Activated CD8-positive, alpha-beta memory T cell treated with anti-CD3 and anti-CD28 coated beads, Interleukin-2, amount 50 U/mL, for 1 hour (primary cell): ENCODE measurements around the gene PORCN.
"Not testable (repeated sequence)": the region's sequence is repeated elsewhere in the genome, so short reads cannot be mapped to it uniquely, and the experiment has no call there.

Experiments
- DNase-seq: peaks from one replicate; pipeline ENCODE4 v3.0.0-alpha.2; 2020; ENCODE audit errors: extremely low read depth

PORCN gene

GRCh38 chrX:48512371-48512935 is 3.7 kb downstream of the PORCN start:
- no peak for DNase-seq

- DNase-seq: no peak
Observed at GRCh38 chrX:48513670-48514069, 4.9 kb downstream of the PORCN start.

GRCh38 chrX:48514126-48514806 is 5.5 kb downstream of the PORCN start:
- no peak for DNase-seq

GRCh38 chrX:48514868-48515460 is 6.2 kb downstream of the PORCN start:
- DNase-seq: no peak

GRCh38 chrX:48515842-48516241 is 7.0 kb downstream of the PORCN start:
- no peak for DNase-seq

GRCh38 chrX:48516285-48516684 is 7.5 kb downstream of the PORCN start:
- no peak for DNase-seq

GRCh38 chrX:48516987-48517386 is 8.2 kb downstream of the PORCN start:
- DNase-seq: no peak

GRCh38 chrX:48519481-48519880 is 10.7 kb downstream of the PORCN start:
- not testable (repeated sequence) for DNase-seq

GRCh38 chrX:48520455-48520854 is 11.7 kb downstream of the PORCN start:
- no peak for DNase-seq

GRCh38 chrX:48520976-48521352 is 12.2 kb downstream of the PORCN start:
- no peak for DNase-seq

- DNase-seq: peak; percentile 83
Observed at GRCh38 chrX:48521353-48522243, 12.8 kb downstream of the PORCN start, which contains the start of gene EBP. Gene EBP (plus strand): TSS chrX:48521808. CDS start chrX:48523772, 1,964 bp downstream.

GRCh38 chrX:48522291-48522690 is 13.5 kb downstream of the PORCN start:
- no peak for DNase-seq

GRCh38 chrX:48523682-48524081 is 14.9 kb downstream of the PORCN start:
- DNase-seq: no peak

- DNase-seq: not testable (repeated sequence)
Observed at GRCh38 chrX:48525853-48526252, 17.1 kb downstream of the PORCN start.

GRCh38 chrX:48530736-48531135 is 21.9 kb downstream of the PORCN start:
- no peak for DNase-seq

- DNase-seq: no peak
Observed at GRCh38 chrX:48531358-48531959, 22.7 kb downstream of the PORCN start.

GRCh38 chrX:48532161-48532560 is 23.4 kb downstream of the PORCN start:
- DNase-seq: no peak

GRCh38 chrX:48533165-48533564 is 24.4 kb downstream of the PORCN start:
- DNase-seq: no peak

- no peak for DNase-seq
Observed at GRCh38 chrX:48538641-48539344, 30.0 kb downstream of the PORCN start.

GRCh38 chrX:48539345-48540027 is 30.7 kb downstream of the PORCN start, which contains the start of gene TBC1D25:
Gene TBC1D25 (plus strand): TSS chrX:48539714. CDS start chrX:48539798, 84 bp downstream.
- peak; percentile 92 for DNase-seq

GRCh38 chrX:48540028-48540375 is 31.2 kb downstream of the PORCN start:
- DNase-seq: no peak
